Neural cell (in vitro differentiated cells): Measurements from ENCODE around the gene KLHL14. TPM values are rescaled to one million over a fixed set of nuclear protein-coding genes. Genes with fewer than 3 reads are reported as not detected.

ENCODE experiments used
- H2AFZ ChIP-seq: fragments of 200-600, 300-800 bp; sonication (generic), shearing (Covaris generic); 2 replicates; pipeline ENCODE4 v1.6.0; 2014; ENCODE audit warnings: low read depth, mild to moderate bottlenecking, antibody characterized with exemption, low read length, moderate library complexity
- H3F3A ChIP-seq: fragments of 200-600 bp; shearing (Covaris generic); 2 replicates; pipeline ENCODE4 v1.6.1; 2016; ENCODE audit warnings: mild to moderate bottlenecking, moderate library complexity, mixed read lengths, antibody characterized with exemption, low read length; ENCODE audit not compliant: insufficient read depth, poor library complexity, severe bottlenecking
- H3K27ac ChIP-seq: fragments of 200-600, 300-800 bp; sonication (generic), shearing (Covaris generic); 2 replicates; pipeline ENCODE4 v1.5.1; 2014; ENCODE audit warnings: mild to moderate bottlenecking, low read length, moderate library complexity
- H3K27me3 ChIP-seq: fragments of 300-800, 200-600 bp; sonication (generic), shearing (Covaris generic); 2 replicates; pipeline ENCODE4 v1.6.0; 2014; ENCODE audit warnings: mild to moderate bottlenecking, low read depth, low read length, moderate library complexity; ENCODE audit not compliant: insufficient read depth
- H3K36me3 ChIP-seq: fragments of 300-800, 200-600 bp; sonication (generic), shearing (Covaris generic); 2 replicates; pipeline ENCODE4 v1.5.1; 2014; ENCODE audit warnings: mild to moderate bottlenecking, antibody characterized with exemption, low read length, moderate library complexity; ENCODE audit not compliant: insufficient read depth
- H3K4me2 ChIP-seq: fragments of 300-800, 200-600 bp; sonication (generic), shearing (Covaris generic); 2 replicates; pipeline ENCODE4 v1.6.0; 2014; ENCODE audit warnings: mild to moderate bottlenecking, low read length
- H3K4me3 ChIP-seq: fragments of 300-800, 200-600 bp; sonication (generic), shearing (Covaris generic); 2 replicates; pipeline ENCODE4 v1.5.1; 2014; ENCODE audit warnings: mild to moderate bottlenecking, low read length, moderate library complexity
- H3K79me2 ChIP-seq: fragments of 200-600 bp; shearing (Covaris generic); replicated peaks from 2 replicates; pipeline ENCODE4 v1.6.0; 2014; ENCODE audit warnings: mild to moderate bottlenecking, low read length, moderate library complexity; ENCODE audit not compliant: insufficient read depth
- H3K9ac ChIP-seq: fragments of 300-800, 200-600 bp; sonication (generic), shearing (Covaris generic); 2 replicates; pipeline ENCODE4 v1.6.1; 2016; ENCODE audit warnings: mild to moderate bottlenecking, low read length, mixed read lengths
- H3K9me2 ChIP-seq: fragments of 200-600 bp; shearing (Covaris generic); 2 replicates; pipeline ENCODE4 v1.6.1; 2016; ENCODE audit warnings: mild to moderate bottlenecking, low read length, mixed read lengths; ENCODE audit not compliant: insufficient read depth
- H3K9me3 ChIP-seq: fragments of 200-600, 300-800 bp; sonication (generic), shearing (Covaris generic); 2 replicates; pipeline ENCODE4 v1.6.1; 2016; ENCODE audit warnings: mild to moderate bottlenecking, mixed run types, low read length, moderate library complexity, mixed read lengths
- H4K20me1 ChIP-seq: fragments of 200-600 bp; shearing (Covaris generic); 2 replicates; pipeline ENCODE4 v1.6.1; 2016; ENCODE audit warnings: mild to moderate bottlenecking, mixed run types; ENCODE audit not compliant: insufficient read depth
- CTCF ChIP-seq: fragments of 450-650 bp; IDR thresholded peaks from 2 replicates; pipeline ENCODE4 v1.5.1; 2014; ENCODE audit warnings: antibody characterized with exemption, mild to moderate bottlenecking, moderate library complexity; ENCODE audit not compliant: poor library complexity, severe bottlenecking
- EP300 ChIP-seq: fragments of 450-650 bp; conservative IDR thresholded peaks from 2 replicates; pipeline ENCODE4 v1.6.1; 2014; ENCODE audit warnings: antibody characterized with exemption, mild to moderate bottlenecking, moderate library complexity; ENCODE audit not compliant: poor library complexity, severe bottlenecking
- EZH2 ChIP-seq: fragments of 200-600, 300-800 bp; shearing (Covaris generic), sonication (generic); IDR thresholded peaks from 2 replicates; pipeline ENCODE4 v1.6.1; 2014; ENCODE audit warnings: antibody characterized with exemption, low read length, borderline replicate concordance, mild to moderate bottlenecking; ENCODE audit not compliant: insufficient read depth, poor library complexity, severe bottlenecking
- MXI1 ChIP-seq: fragments of 450-650 bp; conservative IDR thresholded peaks from 2 replicates; pipeline ENCODE4 v1.6.1; 2014; ENCODE audit warnings: antibody characterized with exemption, mild to moderate bottlenecking; ENCODE audit not compliant: poor library complexity, severe bottlenecking
- POLR2AphosphoS5 ChIP-seq: IDR thresholded peaks from 2 replicates; pipeline ENCODE4 v1.6.1; 2012
- RAD21 ChIP-seq: fragments of 450-650 bp; conservative IDR thresholded peaks from 2 replicates; pipeline ENCODE4 v1.6.1; 2014; ENCODE audit warnings: antibody characterized with exemption, mild to moderate bottlenecking, moderate library complexity
- REST ChIP-seq: IDR thresholded peaks from 2 replicates; pipeline ENCODE4 v1.6.1; 2012; ENCODE audit warnings: borderline replicate concordance
- SMC3 ChIP-seq: fragments of 450-650 bp; conservative IDR thresholded peaks from 2 replicates; pipeline ENCODE4 v1.6.1; 2014; ENCODE audit warnings: antibody characterized with exemption, mild to moderate bottlenecking, moderate library complexity; ENCODE audit not compliant: poor library complexity
- TAF1 ChIP-seq: IDR thresholded peaks from 2 replicates; pipeline ENCODE4 v1.6.1; 2012; ENCODE audit warnings: low read depth
- polyA plus RNA-seq: library from polyadenylated mRNA; depleted of rRNA; stranded (reverse); fragments of >200 nt; gene quantifications from 2 replicates; pipeline ENCODE4 v1.2.3, GENCODE V29; 2014

The KLHL14 gene
- polyA plus RNA-seq, 1 donor from 2014 or later: 0.33 TPM

- no peak overlapping the region for H3K4me3 ChIP-seq
- H3K36me3 ChIP-seq: no peaks in the 10 kb centered on the region
- H3F3A ChIP-seq: no peaks in the 10 kb centered on the region
- H2AFZ ChIP-seq: no peak overlapping the region
- H3K27ac ChIP-seq: no peak overlapping the region
- H3K9me2 ChIP-seq: no peaks in the 10 kb centered on the region
- no peaks in the 10 kb centered on the region for H3K79me2 ChIP-seq
- TF ChIP-seq RAD21 (no peak), POLR2AphosphoS5 (peak; percentile 20)
- H3K9ac ChIP-seq: no peak overlapping the region
- no peaks in the 10 kb centered on the region for H4K20me1 ChIP-seq
- no peaks in the 10 kb centered on the region for H3K27me3 ChIP-seq
- H3K4me2 ChIP-seq: no peak overlapping the region
- no peaks in the 10 kb centered on the region for H3K9me3 ChIP-seq
Observed at GRCh38 chr18:32724071-32724749, 48.6 kb downstream of the KLHL14 start.

- no peaks in the 10 kb centered on the region for H3K79me2 ChIP-seq
- no peaks in the 10 kb centered on the region for H3K36me3 ChIP-seq
- H3F3A ChIP-seq: no peaks in the 10 kb centered on the region
- H3K9ac ChIP-seq: no peak overlapping the region
- no peaks in the 10 kb centered on the region for H3K9me2 ChIP-seq
- H3K27ac ChIP-seq: no peak overlapping the region
- H3K27me3 ChIP-seq: no peaks in the 10 kb centered on the region
- H3K9me3 ChIP-seq: no peaks in the 10 kb centered on the region
- H2AFZ ChIP-seq: no peak overlapping the region
- no peak overlapping the region for H3K4me2 ChIP-seq
- no peaks in the 10 kb centered on the region for H4K20me1 ChIP-seq
- TF ChIP-seq EZH2 (no peak), MXI1 (no peak), POLR2AphosphoS5 (no peak), RAD21 (no peak), SMC3 (no peak), EP300 (no peak), CTCF (no peak), REST (no peak), TAF1 (no peak)
- no peak overlapping the region for H3K4me3 ChIP-seq
Observed at GRCh38 chr18:32722279-32722678, 50.5 kb downstream of the KLHL14 start.
